RWPE1 (cell line): ENCODE results near the gene TEN1.

Source experiments
- CTCF ChIA-PET: fragments of 350-600 bp; sonication (Branson Sonifier 250); formaldehyde crosslinking; extraction: SDS; loops from one replicate; lab custom pipeline; 2021; lab: Yijun Ruan, JAX
- POLR2A ChIA-PET: fragments of 400-600 bp; formaldehyde crosslinking; extraction: SDS; loops from one replicate; lab custom pipeline; 2020; ENCODE audit warnings: antibody characterized with exemption; ENCODE audit not compliant: low non-redundant PET; lab: Yijun Ruan, JAX
- DNase-seq: peaks from one replicate; pipeline ENCODE4 v3.0.0; 2012; ENCODE audit warnings: low spot score
- H3K27ac ChIP-seq: fragments of 450-650 bp; 2 replicates; pipeline ENCODE4 v1.5.1; 2017
- CTCF ChIP-seq: fragments of 450-650 bp; conservative IDR thresholded peaks from 2 replicates; pipeline ENCODE4 v1.5.1; 2017; ENCODE audit warnings: low read depth, mild to moderate bottlenecking

Gene TEN1

GRCh38 chr17:75975757-75976174 lies 3.3 kb upstream of the TEN1 start:
- H3K27ac ChIP-seq: no peak overlapping the region
- ChIA-PET CTCF (interaction anchor here (0.6 kb wide), 1 partner anchor 10 kb away, joined by 3 read pairs; no protein-coding TSS in a partner anchor), POLR2A (no interaction called here)

GRCh38 chr17:75976175-75976848 lies 2.7 kb upstream of the TEN1 start:
- ChIA-PET CTCF (interaction anchor here (0.6 kb wide), 2 partner anchors 10 to 71 kb away, joined by 3 to 4 read pairs; no protein-coding TSS in a partner anchor), POLR2A (no interaction called here)
- DNase-seq: no peak
- no peak for TF ChIP-seq CTCF
- no peak overlapping the region for H3K27ac ChIP-seq

More at GRCh38 chr17:75975757-75976174, 3.3 kb upstream of the TEN1 start:
- DNase-seq: no peak
- TF ChIP-seq CTCF: no peak

GRCh38 chr17:75979705-75980187 lies 706 bp downstream of the TEN1 start:
- ChIA-PET POLR2A (no interaction called here), CTCF (interaction anchor here (0.6 to 1.5 kb wide), 3 partner anchors 52 to 464 kb away, joined by 3 to 4 read pairs (median 4); partner anchors contain the start of gene TSEN54)
- DNase-seq: no peak
- H3K27ac ChIP-seq: peak overlapping the region; percentile 98
- no peak for TF ChIP-seq CTCF

GRCh38 chr17:75980188-75981018 lies 1.4 kb downstream of the TEN1 start:
- POLR2A ChIA-PET: interaction anchor here (0.6 kb wide), 1 partner anchor 79 kb away, joined by 3 read pairs; no protein-coding TSS in a partner anchor
- TF ChIP-seq CTCF: no peak
- H3K27ac ChIP-seq: peak overlapping the region; percentile 98
- CTCF ChIA-PET: interaction anchor here (0.6 to 1.5 kb wide), 4 partner anchors 22 to 464 kb away, joined by 3 to 4 read pairs (median 4); partner anchors contain the start of gene TSEN54
- no peak for DNase-seq

GRCh38 chr17:75981019-75981615 lies 2.1 kb downstream of the TEN1 start:
- CTCF ChIA-PET: interaction anchor here (0.7 to 1.5 kb wide), 2 partner anchors 21 to 54 kb away, joined by 3 read pairs; no protein-coding TSS in a partner anchor
- DNase-seq: no peak
- peak overlapping the region; percentile 26; the same call in 1 of the 2 replicates for H3K27ac ChIP-seq
- POLR2A ChIA-PET: interaction anchor here (0.6 kb wide), 2 partner anchors 11 to 79 kb away, joined by 3 to 12 read pairs; no protein-coding TSS in a partner anchor
- no peak for TF ChIP-seq CTCF
